ENCODE results near the gene HS3ST4. TPM values are rescaled to one million over a fixed set of nuclear protein-coding genes. Genes with fewer than 3 reads are reported as not detected.

Gene HS3ST4
- total RNA-seq, 4 donors from 2014 or later = not detected

DNA sequence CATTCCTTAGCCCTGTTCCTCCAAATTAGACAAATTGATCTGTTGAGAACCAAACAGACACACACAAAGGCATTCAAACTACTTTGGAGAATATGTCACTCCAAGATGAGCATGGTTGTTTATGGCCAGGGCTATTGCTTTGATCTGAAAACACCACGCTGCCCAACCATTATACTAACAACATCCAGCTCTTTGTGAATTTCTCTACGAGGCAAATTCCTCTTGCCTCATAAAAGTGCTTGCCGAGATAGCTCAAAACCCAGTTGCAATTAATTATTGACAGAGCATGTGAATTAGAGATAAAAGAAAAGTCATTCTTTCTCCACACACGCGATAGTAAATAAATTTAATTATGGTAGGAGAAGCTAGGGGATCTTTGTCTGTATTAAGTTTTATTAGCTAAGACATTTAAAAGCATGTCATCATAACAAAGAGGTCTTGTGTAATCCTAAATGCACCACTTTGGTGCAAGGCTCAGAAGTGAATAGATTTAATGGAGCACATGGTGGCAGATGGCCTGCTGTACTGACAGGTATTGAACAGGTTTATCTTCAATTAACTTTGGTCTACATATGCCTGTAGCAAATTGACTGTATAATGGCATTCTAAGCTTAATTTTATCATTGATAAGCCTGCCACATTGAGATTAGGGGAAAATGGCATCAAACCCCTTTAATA, 441.8 kb downstream of the HS3ST4 start:
- no peak for DNase-seq (ENCODE audit: low spot score)
- TF ChIP-seq, protein P1, sequence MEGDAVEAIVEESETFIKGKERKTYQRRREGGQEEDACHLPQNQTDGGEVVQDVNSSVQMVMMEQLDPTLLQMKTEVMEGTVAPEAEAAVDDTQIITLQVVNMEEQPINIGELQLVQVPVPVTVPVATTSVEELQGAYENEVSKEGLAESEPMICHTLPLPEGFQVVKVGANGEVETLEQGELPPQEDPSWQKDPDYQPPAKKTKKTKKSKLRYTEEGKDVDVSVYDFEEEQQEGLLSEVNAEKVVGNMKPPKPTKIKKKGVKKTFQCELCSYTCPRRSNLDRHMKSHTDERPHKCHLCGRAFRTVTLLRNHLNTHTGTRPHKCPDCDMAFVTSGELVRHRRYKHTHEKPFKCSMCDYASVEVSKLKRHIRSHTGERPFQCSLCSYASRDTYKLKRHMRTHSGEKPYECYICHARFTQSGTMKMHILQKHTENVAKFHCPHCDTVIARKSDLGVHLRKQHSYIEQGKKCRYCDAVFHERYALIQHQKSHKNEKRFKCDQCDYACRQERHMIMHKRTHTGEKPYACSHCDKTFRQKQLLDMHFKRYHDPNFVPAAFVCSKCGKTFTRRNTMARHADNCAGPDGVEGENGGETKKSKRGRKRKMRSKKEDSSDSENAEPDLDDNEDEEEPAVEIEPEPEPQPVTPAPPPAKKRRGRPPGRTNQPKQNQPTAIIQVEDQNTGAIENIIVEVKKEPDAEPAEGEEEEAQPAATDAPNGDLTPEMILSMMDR (IDR thresholded peaks at IDR 0.05) = no peak
- no peak for ATAC-seq (ENCODE audit: low FRiP score)

DNA sequence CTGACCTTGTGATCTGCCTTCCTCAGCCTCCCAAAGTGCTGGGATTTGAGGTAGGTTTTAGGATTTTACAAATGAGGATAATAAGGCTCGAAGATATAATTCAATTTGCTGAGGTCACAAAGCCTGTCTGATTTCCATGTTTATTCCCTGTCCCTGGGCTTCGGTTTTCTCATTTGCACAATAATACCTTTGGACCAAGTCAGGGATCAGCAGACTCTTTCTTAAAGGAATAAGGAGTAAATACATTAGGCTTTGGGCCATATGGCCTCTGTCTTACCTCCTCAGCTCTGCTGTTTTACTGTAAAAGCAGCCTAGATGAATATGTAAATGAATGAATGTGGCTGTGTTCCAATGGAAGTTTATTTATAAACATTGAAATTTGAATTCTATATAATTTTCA, 442.8 kb downstream of the HS3ST4 start:
- DNase-seq (ENCODE audit: low spot score) = no peak
- TF ChIP-seq, protein P1 (IDR thresholded peaks at IDR 0.05) = no peak
- no peak for ATAC-seq (ENCODE audit: low FRiP score)

DNA sequence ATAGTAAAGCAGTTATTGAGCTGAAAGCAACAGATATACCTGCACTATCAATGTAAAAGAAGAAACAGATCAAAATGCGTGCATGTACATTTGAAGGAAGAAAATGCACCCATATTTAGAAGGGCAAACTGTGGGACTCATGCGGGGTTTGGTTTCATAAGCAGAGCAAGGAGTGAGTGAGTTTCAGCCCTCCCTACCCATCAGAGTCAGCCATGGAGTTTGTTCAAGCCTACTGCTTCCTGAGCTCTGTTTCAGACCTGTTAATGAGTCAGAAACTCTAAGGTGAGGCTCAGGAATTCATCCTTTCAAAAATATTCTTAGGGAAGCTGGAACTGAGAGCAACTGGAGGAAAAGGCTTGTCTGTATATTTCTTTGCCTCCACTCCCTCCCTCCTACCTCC, 446.2 kb downstream of the HS3ST4 start:
- ATAC-seq (ENCODE audit: low FRiP score) = no peak
- TF ChIP-seq, protein P1 (IDR thresholded peaks at IDR 0.05) = no peak

DNA sequence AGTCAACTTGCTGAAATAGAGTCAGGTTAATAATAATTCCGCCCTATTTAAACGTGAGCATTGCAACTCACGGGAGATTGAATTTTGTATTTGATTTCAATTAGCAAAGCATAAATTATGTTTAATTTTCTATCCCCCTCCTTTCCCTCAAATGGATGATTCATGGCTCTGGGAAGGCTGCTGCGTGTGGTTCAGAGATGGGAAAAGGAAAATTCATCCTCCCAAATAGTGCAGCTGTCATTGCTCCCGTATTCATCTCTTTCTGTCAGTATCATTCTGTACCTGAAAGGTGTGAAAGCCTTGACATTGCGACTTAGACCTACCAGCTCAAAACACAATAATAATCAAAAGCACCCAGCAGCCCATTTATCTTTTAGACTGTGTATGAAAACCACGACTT, 447.3 kb downstream of the HS3ST4 start:
- no peak for ATAC-seq (ENCODE audit: low FRiP score)
- TF ChIP-seq, protein P1 (IDR thresholded peaks at IDR 0.05) = no peak
- DNase-seq (ENCODE audit: low spot score) = no peak

More for the DNA sequence above, 446.2 kb downstream of the HS3ST4 start:
- no peak for DNase-seq (ENCODE audit: low spot score)

DNA sequence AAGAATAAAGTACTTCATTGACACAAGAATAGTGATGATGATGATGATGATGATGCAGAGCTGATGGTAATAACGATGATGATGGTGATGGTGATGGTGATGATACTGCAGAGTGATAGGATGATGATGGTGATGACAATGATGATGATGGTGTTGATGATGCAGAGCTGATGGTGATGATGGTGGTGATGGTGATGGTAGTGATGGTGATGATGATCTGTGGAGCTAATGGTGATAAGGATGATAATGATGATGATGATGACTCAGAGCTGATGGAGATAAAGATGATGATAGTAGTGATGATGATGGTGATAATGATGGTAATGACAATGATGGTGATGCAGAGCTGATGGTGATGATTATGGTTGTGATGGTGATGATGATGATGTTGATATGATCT, 448.1 kb downstream of the HS3ST4 start:
- DNase-seq (ENCODE audit: low spot score) = no peak
- no peak for ATAC-seq (ENCODE audit: low FRiP score)
- TF ChIP-seq, protein P1 (IDR thresholded peaks at IDR 0.05) = no peak

DNA sequence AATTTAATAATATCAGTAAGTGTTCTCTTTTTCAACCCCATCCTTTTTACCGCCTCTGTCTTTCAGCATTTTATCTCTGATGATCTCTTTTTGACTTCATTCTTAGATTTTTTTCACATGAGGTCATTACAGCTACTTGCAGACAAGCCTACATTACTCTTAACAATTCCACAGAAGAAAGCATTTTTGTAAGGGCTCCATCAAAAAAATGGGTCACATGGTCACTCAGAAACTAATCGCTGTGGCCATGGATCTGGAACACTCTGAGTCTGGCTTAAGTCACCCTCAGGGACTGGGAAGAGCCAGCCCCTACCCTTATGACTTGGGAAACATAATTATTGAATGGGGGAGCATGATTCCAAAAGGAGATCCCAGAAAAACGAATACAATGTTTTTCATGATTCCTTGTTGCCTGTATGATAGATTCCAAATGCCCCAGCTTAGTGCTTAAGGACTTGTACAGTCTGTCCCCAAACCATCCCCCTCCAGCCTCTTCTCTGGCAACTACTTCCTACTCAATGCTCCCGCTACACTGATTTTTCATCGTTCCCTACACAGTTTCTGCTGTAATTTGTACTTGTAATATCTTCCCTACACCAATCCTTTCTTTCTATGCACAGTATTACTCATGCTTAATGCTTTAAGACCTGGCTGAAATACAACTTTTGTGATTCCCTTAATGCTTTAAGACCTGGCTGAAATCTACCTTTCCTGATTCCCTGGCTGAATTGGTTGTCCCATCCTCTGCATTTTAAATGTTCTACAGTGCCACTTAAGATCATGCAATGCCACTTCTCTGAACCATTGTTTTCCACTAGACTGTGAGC, 457.8 kb downstream of the HS3ST4 start:
- DNase-seq (ENCODE audit: low spot score) (no peak), ATAC-seq (ENCODE audit: low FRiP score) (no peak)
- TF ChIP-seq, protein P1 (IDR thresholded peaks at IDR 0.05) = no peak

Measured in omental fat pad (tissue), 4 donors.